NB4 (cell line): ENCODE results near the gene LZTS2.
"Not testable (repeated sequence)": the region's sequence is repeated elsewhere in the genome, so short reads cannot be mapped to it uniquely, and the experiment has no call there.

Source experiments
- CTCF ChIP-seq: IDR thresholded peaks from one replicate; pipeline ENCODE4 v1.5.1; 2012; ENCODE audit warnings: low read depth, low read length
- MAX ChIP-seq: IDR thresholded peaks from 2 replicates; pipeline ENCODE4 v1.6.1; 2011; ENCODE audit warnings: low read depth, low read length
- POLR2A ChIP-seq: IDR thresholded peaks from 2 replicates; pipeline ENCODE4 v1.6.1; 2011; ENCODE audit warnings: mild to moderate bottlenecking; ENCODE audit not compliant: insufficient read length; ENCODE audit errors: extremely low read depth

- TF ChIP-seq POLR2A, CTCF, MAX: not testable (repeated sequence)
These were observed 24.2 kb upstream of the LZTS2 start for GRCh38 chr10:100975397-100975796.
